Cardiac muscle cell (in vitro differentiated cells and primary cell): ENCODE data around the gene DCHS2. TPM values are rescaled to one million over a fixed set of nuclear protein-coding genes. Genes with fewer than 3 reads are reported as not detected.

ENCODE experiments used
- DNase-seq, 2 donors: peaks; one replicate each; pipeline versions ENCODE4 v3.0.0 to v3.0.0-alpha.2; 2010 to 2017; ENCODE audit warnings: low read depth in 1 of 2, low spot score in 1 of 2
- H3K27ac ChIP-seq: fragments of 200-600 bp; sonication (generic); 2 replicates; pipeline ENCODE4 v1.5.1; 2016
- H3K27me3 ChIP-seq: fragments of 200-600 bp; sonication (generic); 2 replicates; pipeline ENCODE4 v1.6.0; 2016; ENCODE audit warnings: control low read depth
- H3K36me3 ChIP-seq: fragments of 200-600 bp; sonication (generic); 2 replicates; pipeline ENCODE4 v1.5.1; 2016; ENCODE audit warnings: control low read depth
- H3K4me1 ChIP-seq: fragments of 200-600 bp; sonication (generic); 2 replicates; pipeline ENCODE4 v1.8.1; 2017; ENCODE audit warnings: low read depth, mild to moderate bottlenecking, mixed run types
- H3K4me3 ChIP-seq: fragments of 200-600 bp; sonication (generic); 2 replicates; pipeline ENCODE4 v1.5.1; 2016; ENCODE audit warnings: mild to moderate bottlenecking
- H3K9me3 ChIP-seq: fragments of 200-600 bp; sonication (generic); 2 replicates; pipeline ENCODE4 v1.5.1; 2017; ENCODE audit warnings: low read depth, mild to moderate bottlenecking, control low read depth
- CTCF ChIP-seq: IDR thresholded peaks from 2 replicates; pipeline ENCODE4 v1.5.1; 2012; ENCODE audit warnings: low read depth, mild to moderate bottlenecking, low read length
- polyA plus RNA-seq: library from polyadenylated mRNA; unstranded; fragments of >200 nt; fragmentation: Nextera tagmentation; extraction: Ambion mirVana; gene quantifications from 2 replicates; pipeline ENCODE4 v1.2.1, GENCODE V29; 2016
- total RNA-seq: library from RNA; depleted of rRNA; stranded (reverse); fragments of >200 nt; gene quantifications from 2 replicates; pipeline ENCODE4 v1.2.3, GENCODE V29; 2016

Gene DCHS2
- total and polyA plus RNA-seq, 2 experiments from 2014 or later: 0.09 TPM; not detected in 1

- no peak for TF ChIP-seq CTCF
- DNase-seq: no peak
- H3K4me1 ChIP-seq: no peaks in the 10 kb centered on the region
- H3K9me3 ChIP-seq: no peaks in the 10 kb centered on the region
- H3K27me3 ChIP-seq: no peaks in the 10 kb centered on the region
- no peak overlapping the region for H3K27ac ChIP-seq
- no peaks in the 10 kb centered on the region for H3K36me3 ChIP-seq
- no peak overlapping the region for H3K4me3 ChIP-seq
These were observed 85.4 kb downstream of the DCHS2 start for GRCh38 chr4:154406018-154406795.

- no peaks in the 10 kb centered on the region for H3K36me3 ChIP-seq
- no peaks in the 10 kb centered on the region for H3K4me1 ChIP-seq
- no peak overlapping the region for H3K27ac ChIP-seq
- peak; percentile 22 for TF ChIP-seq CTCF
- H3K4me3 ChIP-seq: no peak overlapping the region
- H3K27me3 ChIP-seq: no peaks in the 10 kb centered on the region
- peak; percentile 23 to 40 for DNase-seq
- no peaks in the 10 kb centered on the region for H3K9me3 ChIP-seq
These were observed 92.2 kb downstream of the DCHS2 start for GRCh38 chr4:154399259-154399974.

GRCh38 chr4:154390324-154390723 is 101.3 kb downstream of the DCHS2 start:
- Histone ChIP-seq H3K27me3 (no peaks in the 10 kb centered on the region), H3K9me3 (no peaks in the 10 kb centered on the region), H3K36me3 (no peaks in the 10 kb centered on the region), H3K4me3 (no peak overlapping the region), H3K4me1 (no peaks in the 10 kb centered on the region), H3K27ac (no peak overlapping the region)
- no peak for DNase-seq
- TF ChIP-seq CTCF: no peak

GRCh38 chr4:154389148-154389547 is 102.5 kb downstream of the DCHS2 start:
- H3K27me3 ChIP-seq: no peaks in the 10 kb centered on the region

GRCh38 chr4:154384012-154384411 is 107.6 kb downstream of the DCHS2 start:
- no peak overlapping the region for H3K4me3 ChIP-seq
- H3K36me3 ChIP-seq: no peaks in the 10 kb centered on the region
- no peaks in the 10 kb centered on the region for H3K9me3 ChIP-seq
- H3K27ac ChIP-seq: no peak overlapping the region
- no peak for DNase-seq
- no peak for TF ChIP-seq CTCF
- H3K4me1 ChIP-seq: no peaks in the 10 kb centered on the region
- no peaks in the 10 kb centered on the region for H3K27me3 ChIP-seq

More at GRCh38 chr4:154389148-154389547, 102.5 kb downstream of the DCHS2 start:
- Histone ChIP-seq H3K4me1 (no peaks in the 10 kb centered on the region), H3K27ac (no peak overlapping the region), H3K4me3 (no peak overlapping the region), H3K9me3 (no peaks in the 10 kb centered on the region), H3K36me3 (no peaks in the 10 kb centered on the region)
- DNase-seq: peak in 1 of 2 donors; percentile 45
- TF ChIP-seq CTCF: no peak
